ENCODE data around the gene PLEKHG4B. TPM values are rescaled to one million over a fixed set of nuclear protein-coding genes. Genes with fewer than 3 reads are reported as not detected.
A peak's percentile ranks its signal among the peaks of the same experiment; 100 is the strongest.

The PLEKHG4B gene
- total RNA-seq, 1 experiment from 2014 or later: 0.02 TPM

GRCh38 chr5:142246-142810 lies 50.4 kb downstream of the PLEKHG4B start:
- no peaks in the 10 kb centered on the region for H3K36me3 ChIP-seq (ENCODE audit: control insufficient read depth in 1 of 2, insufficient read depth in 2 of 2, low read length in 2 of 2)
- BruUV-seq (replicated peaks): no TSS peak
- H4K20me1 ChIP-seq (ENCODE audit: insufficient read depth): no peaks in the 10 kb centered on the region
- H3K27me3 ChIP-seq (ENCODE audit: insufficient read depth, low read length): no peaks in the 10 kb centered on the region
- H2AFZ ChIP-seq (ENCODE audit: low read depth, low read length, poor library complexity, severe bottlenecking): no peak overlapping the region
- intact Hi-C loops (cut with micrococcal nuclease): no loop called here
- RAD21 ChIA-PET (ENCODE audit: low non-redundant PET in 1 of 2, low total read pairs in 2 of 2, uncharacterized antibody in 2 of 2, unreplicated experiment in 2 of 2): no interaction called here
- POLR2A ChIA-PET: no interaction called here
- H3K27ac ChIP-seq (ENCODE audit: low read depth, low read length): no peak overlapping the region
- H3K4me2 ChIP-seq (ENCODE audit: low read length): no peak overlapping the region
- H3K4me3 ChIP-seq (replicated peaks in 1 of 2; ENCODE audit: low read depth in 1 of 2, low read length in 2 of 2): no peak overlapping the region
- H3K9me2 ChIP-seq (ENCODE audit: insufficient read depth): no peaks in the 10 kb centered on the region
- DNase-seq (ENCODE audit: low read depth, low spot score) (no peak), ATAC-seq (no peak)
- TF ChIP-seq EZH2phosphoT487 (IDR thresholded peaks at IDR 0.05; ENCODE audit: borderline replicate concordance) (no peak), ZNF274 (IDR thresholded peaks at IDR 0.05; ENCODE audit: low read depth, low read length) (no peak), RAD21 (IDR thresholded peaks at IDR 0.05; ENCODE audit: low read depth) (peak; percentile 13; the same call in 1 of the 2 replicates), MAX (IDR thresholded peaks at IDR 0.05) (no peak)
- CTCF ChIA-PET: no interaction called here
- H3K79me2 ChIP-seq (ENCODE audit: insufficient read depth, low read length): no peaks in the 10 kb centered on the region
- no peaks in the 10 kb centered on the region for H3K4me1 ChIP-seq (ENCODE audit: control insufficient read depth in 1 of 2, insufficient read depth in 2 of 2, low read length in 2 of 2)
- no peaks in the 10 kb centered on the region; a peak in 2 of 4 replicates for H3K9me3 ChIP-seq (ENCODE audit: control insufficient read depth in 1 of 2, insufficient read depth in 1 of 2, low read depth in 1 of 2, low read length in 2 of 2)
- H3K9ac ChIP-seq (ENCODE audit: low read length): no peak overlapping the region

DNA sequence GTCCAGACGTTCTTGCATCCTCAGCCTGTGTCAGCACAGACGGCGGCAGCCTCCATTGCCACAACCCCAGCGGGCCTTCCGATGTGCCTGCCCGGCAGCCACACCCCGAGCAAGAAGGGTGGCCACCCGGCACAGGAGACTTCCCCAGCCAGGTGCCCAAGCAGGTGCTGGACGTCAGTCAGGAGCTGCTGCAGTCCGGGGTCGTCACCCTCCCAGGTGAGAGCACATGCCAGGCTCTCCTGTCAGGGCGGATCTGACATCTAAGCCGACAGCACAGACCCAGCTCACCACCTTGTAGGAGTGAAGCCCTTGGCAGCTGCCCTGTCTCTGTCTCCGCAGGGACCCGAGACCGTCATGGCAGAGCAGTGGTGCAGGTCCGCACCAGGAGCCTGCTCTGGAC lies 51.1 kb downstream of the PLEKHG4B start:
- no TSS peak for BruUV-seq (replicated peaks)
- no peaks in the 10 kb centered on the region for H3K79me2 ChIP-seq (ENCODE audit: insufficient read depth, low read length)
- H3K4me2 ChIP-seq (ENCODE audit: low read length): no peak overlapping the region
- no peaks in the 10 kb centered on the region for H3K27me3 ChIP-seq (ENCODE audit: insufficient read depth, low read length)
- no peak overlapping the region for H3K9ac ChIP-seq (ENCODE audit: low read length)
- H3K36me3 ChIP-seq (ENCODE audit: control insufficient read depth in 1 of 2, insufficient read depth in 2 of 2, low read length in 2 of 2): no peaks in the 10 kb centered on the region
- intact Hi-C loops (cut with micrococcal nuclease): no loop called here
- no peaks in the 10 kb centered on the region for H3K4me1 ChIP-seq (ENCODE audit: control insufficient read depth in 1 of 2, insufficient read depth in 2 of 2, low read length in 2 of 2)
- no peak overlapping the region for H3K4me3 ChIP-seq (replicated peaks in 1 of 2; ENCODE audit: low read depth in 1 of 2, low read length in 2 of 2)
- no peaks in the 10 kb centered on the region for H4K20me1 ChIP-seq (ENCODE audit: insufficient read depth)
- no peak overlapping the region for H3K27ac ChIP-seq (ENCODE audit: low read depth, low read length)
- H2AFZ ChIP-seq (ENCODE audit: low read depth, low read length, poor library complexity, severe bottlenecking): no peak overlapping the region
- peaks cover 4% of the 10 kb centered on the region in 2 experiments; a peak in 2 of 4 replicates for H3K9me3 ChIP-seq (ENCODE audit: control insufficient read depth in 1 of 2, insufficient read depth in 1 of 2, low read depth in 1 of 2, low read length in 2 of 2)
- no peaks in the 10 kb centered on the region for H3K9me2 ChIP-seq (ENCODE audit: insufficient read depth)
- ChIA-PET RAD21 (ENCODE audit: low non-redundant PET in 1 of 2, low total read pairs in 2 of 2, uncharacterized antibody in 2 of 2, unreplicated experiment in 2 of 2) (no interaction called here), CTCF (no interaction called here), POLR2A (no interaction called here)
- ATAC-seq (no peak), DNase-seq (ENCODE audit: low read depth, low spot score) (no peak)
- TF ChIP-seq ELF1 (IDR thresholded peaks at IDR 0.05; ENCODE audit: borderline replicate concordance, low read depth) (no peak), POLR2A (IDR thresholded peaks at IDR 0.05; ENCODE audit: borderline replicate concordance, extremely low read depth, insufficient read depth, insufficient read length) (no peak), SP1 (IDR thresholded peaks at IDR 0.05; ENCODE audit: low read depth) (no peak), EZH2phosphoT487 (IDR thresholded peaks at IDR 0.05; ENCODE audit: borderline replicate concordance) (no peak), ZBTB33 (IDR thresholded peaks at IDR 0.05; ENCODE audit: extremely low read depth, insufficient replicate concordance, low read length) (no peak), TCF7L2 (IDR thresholded peaks at IDR 0.05; ENCODE audit: borderline replicate concordance, extremely low read depth, insufficient read depth, insufficient read length) (no peak), CEBPB (IDR thresholded peaks at IDR 0.05; ENCODE audit: low read depth) (no peak), YY1 (IDR thresholded peaks at IDR 0.05; ENCODE audit: extremely low read depth, insufficient replicate concordance, low read depth, low read length) (no peak), ATF3 (IDR thresholded peaks at IDR 0.05) (no peak), SIN3A (IDR thresholded peaks at IDR 0.05; ENCODE audit: low read depth) (no peak), ZFX (IDR thresholded peaks at IDR 0.05) (no peak), JUND (IDR thresholded peaks at IDR 0.05) (no peak), POLR2AphosphoS5 (IDR thresholded peaks at IDR 0.05; ENCODE audit: low read depth, low read length) (no peak), RAD21 (IDR thresholded peaks at IDR 0.05; ENCODE audit: low read depth) (no peak)
- TF ChIP-seq, protein P1, sequence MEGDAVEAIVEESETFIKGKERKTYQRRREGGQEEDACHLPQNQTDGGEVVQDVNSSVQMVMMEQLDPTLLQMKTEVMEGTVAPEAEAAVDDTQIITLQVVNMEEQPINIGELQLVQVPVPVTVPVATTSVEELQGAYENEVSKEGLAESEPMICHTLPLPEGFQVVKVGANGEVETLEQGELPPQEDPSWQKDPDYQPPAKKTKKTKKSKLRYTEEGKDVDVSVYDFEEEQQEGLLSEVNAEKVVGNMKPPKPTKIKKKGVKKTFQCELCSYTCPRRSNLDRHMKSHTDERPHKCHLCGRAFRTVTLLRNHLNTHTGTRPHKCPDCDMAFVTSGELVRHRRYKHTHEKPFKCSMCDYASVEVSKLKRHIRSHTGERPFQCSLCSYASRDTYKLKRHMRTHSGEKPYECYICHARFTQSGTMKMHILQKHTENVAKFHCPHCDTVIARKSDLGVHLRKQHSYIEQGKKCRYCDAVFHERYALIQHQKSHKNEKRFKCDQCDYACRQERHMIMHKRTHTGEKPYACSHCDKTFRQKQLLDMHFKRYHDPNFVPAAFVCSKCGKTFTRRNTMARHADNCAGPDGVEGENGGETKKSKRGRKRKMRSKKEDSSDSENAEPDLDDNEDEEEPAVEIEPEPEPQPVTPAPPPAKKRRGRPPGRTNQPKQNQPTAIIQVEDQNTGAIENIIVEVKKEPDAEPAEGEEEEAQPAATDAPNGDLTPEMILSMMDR (IDR thresholded peaks at IDR 0.05 in 2 of 3, conservative IDR thresholded peaks at IDR 0.05 in 1 of 3; ENCODE audit: borderline replicate concordance in 1 of 3, insufficient read depth in 1 of 3, low read depth in 2 of 3, low read length in 2 of 3): no peak

Data from HCT116 (cell line).